Calu3 (cell line): ENCODE data around the gene GFPT2. TPM values are rescaled to one million over a fixed set of nuclear protein-coding genes. Genes with fewer than 3 reads are reported as not detected.

Experiments used
- BruUV-seq: library from RNA; stranded (reverse); fragments of 400-500 nt; replicated peaks from 2 replicates; lab custom pipeline; 2021; lab: Mats Ljungman, UMichigan
- CTCF ChIA-PET: fragments of 300-600 bp; sonication (Branson Sonifier 250); formaldehyde crosslinking; loops from one replicate; lab custom pipeline; 2022; ENCODE audit warnings: antibody characterized with exemption; lab: Charles Lee
- DNase-seq: peaks from one replicate; pipeline ENCODE4 v3.0.0; 2022
- H3K27ac Mint-ChIP-seq: one replicate; pipeline ENCODE4 v1.8.0; 2022; ENCODE audit warnings: mixed read lengths; ENCODE audit not compliant: unreplicated experiment
- H3K27me3 Mint-ChIP-seq: one replicate; pipeline ENCODE4 v1.8.0; 2022; ENCODE audit warnings: mixed read lengths; ENCODE audit not compliant: unreplicated experiment
- H3K36me3 Mint-ChIP-seq: one replicate; pipeline ENCODE4 v1.8.0; 2022; ENCODE audit warnings: mild to moderate bottlenecking, moderate library complexity, mixed read lengths; ENCODE audit not compliant: insufficient read depth, unreplicated experiment
- H3K4me1 Mint-ChIP-seq: one replicate; pipeline ENCODE4 v1.8.0; 2022; ENCODE audit warnings: mild to moderate bottlenecking, low read depth, mixed read lengths; ENCODE audit not compliant: unreplicated experiment
- H3K4me3 Mint-ChIP-seq: one replicate; pipeline ENCODE4 v1.8.0; 2022; ENCODE audit warnings: mild to moderate bottlenecking, low read depth, moderate library complexity, mixed read lengths; ENCODE audit not compliant: unreplicated experiment
- H3K9me3 Mint-ChIP-seq: one replicate; pipeline ENCODE4 v1.8.0; 2022; ENCODE audit warnings: low read depth, mixed read lengths; ENCODE audit not compliant: unreplicated experiment
- intact Hi-C: fragments of 100-400 bp; cut with micrococcal nuclease; formaldehyde crosslinking; loops from one replicate; pipeline ENCODE4 v1.10.0; 2022; ENCODE audit not compliant: unreplicated experiment
- total RNA-seq: library from RNA; stranded (reverse); gene quantifications from 2 replicates; pipeline ENCODE4 v1.2.3, GENCODE V29; 2022
- TF ChIP-seq, protein P1 (sequence below): fragments of 200-600 bp; IDR thresholded peaks from one replicate; pipeline ENCODE4 v1.8.0; 2022; ENCODE audit warnings: antibody characterized with exemption; ENCODE audit not compliant: unreplicated experiment

GFPT2 gene
- total RNA-seq, 1 experiment from 2014 or later = not detected

DNA sequence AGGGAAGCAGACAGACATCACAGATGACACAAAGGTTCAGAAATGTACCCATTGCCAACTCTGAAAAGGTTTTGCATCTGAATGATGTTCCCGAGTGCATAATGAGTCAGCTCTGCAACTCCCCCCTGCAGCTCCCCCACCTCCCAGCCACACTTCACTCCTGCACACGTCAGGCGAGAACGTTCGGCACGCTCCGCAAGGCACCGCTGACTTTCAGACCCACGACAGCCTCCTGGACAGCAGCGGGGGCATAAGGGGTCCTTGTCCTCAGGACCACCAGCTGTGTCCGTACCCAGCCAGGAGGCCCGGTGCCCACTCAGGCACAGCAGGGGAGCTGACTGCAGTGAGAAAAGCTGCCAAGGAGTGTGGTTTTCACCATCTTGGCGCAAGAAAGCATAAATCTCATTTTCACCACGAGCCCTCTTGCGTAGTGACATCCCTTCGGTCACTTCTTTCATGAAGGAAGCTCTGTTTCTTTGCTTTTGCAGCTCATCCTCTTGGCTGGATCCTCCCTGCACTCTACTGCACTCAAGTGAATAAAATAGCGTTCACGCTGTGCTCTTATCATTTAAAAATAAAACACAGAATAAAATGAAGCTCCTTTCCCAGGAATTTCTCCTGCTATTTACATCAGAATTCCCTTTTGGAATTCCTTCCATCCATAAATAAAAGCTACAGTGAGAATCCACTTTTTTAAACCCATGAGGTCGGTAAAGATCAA is 9.9 kb downstream of the GFPT2 start:
- no peak overlapping the region for H3K27ac Mint-ChIP-seq
- CTCF ChIA-PET = interaction anchor here (1.3 kb wide), 1 partner anchor 124 kb away, joined by 4 read pairs; no protein-coding TSS in a partner anchor
- H3K36me3 Mint-ChIP-seq = no peaks in the 10 kb centered on the region
- intact Hi-C loops = no loop called here
- DNase-seq = no peak
- H3K27me3 Mint-ChIP-seq = peaks cover 69% of the 10 kb centered on the region
- BruUV-seq = no TSS peak
- H3K9me3 Mint-ChIP-seq = no peaks in the 10 kb centered on the region
- no peak overlapping the region for H3K4me3 Mint-ChIP-seq
- TF ChIP-seq, protein P1, sequence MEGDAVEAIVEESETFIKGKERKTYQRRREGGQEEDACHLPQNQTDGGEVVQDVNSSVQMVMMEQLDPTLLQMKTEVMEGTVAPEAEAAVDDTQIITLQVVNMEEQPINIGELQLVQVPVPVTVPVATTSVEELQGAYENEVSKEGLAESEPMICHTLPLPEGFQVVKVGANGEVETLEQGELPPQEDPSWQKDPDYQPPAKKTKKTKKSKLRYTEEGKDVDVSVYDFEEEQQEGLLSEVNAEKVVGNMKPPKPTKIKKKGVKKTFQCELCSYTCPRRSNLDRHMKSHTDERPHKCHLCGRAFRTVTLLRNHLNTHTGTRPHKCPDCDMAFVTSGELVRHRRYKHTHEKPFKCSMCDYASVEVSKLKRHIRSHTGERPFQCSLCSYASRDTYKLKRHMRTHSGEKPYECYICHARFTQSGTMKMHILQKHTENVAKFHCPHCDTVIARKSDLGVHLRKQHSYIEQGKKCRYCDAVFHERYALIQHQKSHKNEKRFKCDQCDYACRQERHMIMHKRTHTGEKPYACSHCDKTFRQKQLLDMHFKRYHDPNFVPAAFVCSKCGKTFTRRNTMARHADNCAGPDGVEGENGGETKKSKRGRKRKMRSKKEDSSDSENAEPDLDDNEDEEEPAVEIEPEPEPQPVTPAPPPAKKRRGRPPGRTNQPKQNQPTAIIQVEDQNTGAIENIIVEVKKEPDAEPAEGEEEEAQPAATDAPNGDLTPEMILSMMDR = no peak
- no peaks in the 10 kb centered on the region for H3K4me1 Mint-ChIP-seq

- TF ChIP-seq, protein P1 = no peak
- intact Hi-C loops = no loop called here
- Mint-ChIP-seq H3K27ac (no peak overlapping the region), H3K36me3 (no peaks in the 10 kb centered on the region), H3K4me1 (no peaks in the 10 kb centered on the region), H3K9me3 (no peaks in the 10 kb centered on the region), H3K4me3 (no peak overlapping the region), H3K27me3 (peaks cover 54% of the 10 kb centered on the region)
- CTCF ChIA-PET = interaction anchor here (0.7 kb wide), 1 partner anchor 629 kb away, joined by 4 read pairs; no protein-coding TSS in a partner anchor
- no TSS peak for BruUV-seq
- DNase-seq = no peak
Observed at GRCh38 chr5:180341595-180341994, 11.5 kb downstream of the GFPT2 start.

DNA sequence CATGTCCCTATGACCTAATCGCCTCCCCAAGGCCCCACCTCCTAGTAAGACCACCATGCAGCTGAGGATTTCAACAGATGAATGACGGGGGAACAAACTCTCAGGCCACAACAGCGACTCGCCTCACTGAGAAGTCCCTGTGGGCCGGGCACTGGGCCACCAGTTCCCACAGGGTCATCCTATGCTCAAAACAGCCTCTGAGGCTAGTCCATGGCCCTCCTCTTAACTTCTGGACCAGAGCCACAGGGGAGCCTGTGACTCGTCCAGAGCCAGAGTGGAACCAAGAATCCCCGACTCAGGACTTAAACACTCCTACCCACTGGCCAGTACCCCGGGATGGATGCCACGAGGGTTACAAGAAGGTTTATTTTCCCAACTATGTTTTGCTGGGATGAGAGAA is 12.3 kb downstream of the GFPT2 start:
- BruUV-seq = no TSS peak
- TF ChIP-seq, protein P1 = no peak
- no peaks in the 10 kb centered on the region for H3K36me3 Mint-ChIP-seq
- no peaks in the 10 kb centered on the region for H3K4me1 Mint-ChIP-seq
- no peak for DNase-seq
- H3K4me3 Mint-ChIP-seq = no peak overlapping the region
- H3K27ac Mint-ChIP-seq = no peak overlapping the region
- intact Hi-C loops = no loop called here
- CTCF ChIA-PET = no interaction called here
- H3K27me3 Mint-ChIP-seq = peaks cover 46% of the 10 kb centered on the region
- H3K9me3 Mint-ChIP-seq = no peaks in the 10 kb centered on the region

- BruUV-seq = no TSS peak
- Mint-ChIP-seq H3K4me3 (no peak overlapping the region), H3K27ac (no peak overlapping the region), H3K36me3 (no peaks in the 10 kb centered on the region), H3K9me3 (no peaks in the 10 kb centered on the region), H3K4me1 (no peaks in the 10 kb centered on the region), H3K27me3 (peaks cover 35% of the 10 kb centered on the region)
- no peak for DNase-seq
- CTCF ChIA-PET = no interaction called here
- TF ChIP-seq, protein P1 = no peak
- intact Hi-C loops = no loop called here
Observed at GRCh38 chr5:180339583-180340183, 13.5 kb downstream of the GFPT2 start.
